ENCODE results near the gene SUPT3H. TPM values are rescaled to one million over a fixed set of nuclear protein-coding genes. Genes with fewer than 3 reads are reported as not detected.

Gene SUPT3H
- total and polyA plus RNA-seq, 2 donors (not counting 1 experiment from before 2014, with no cell fraction given): 5.5 to 12.4 TPM

- no peak for DNase-seq
- Mint-ChIP-seq H3K4me3 (no peak overlapping the region), H3K27ac (no peak overlapping the region), H3K27me3 (no peaks in the 10 kb centered on the region), H3K9me3 (ENCODE audit: insufficient read depth) (no peaks in the 10 kb centered on the region), H3K4me1 (no peaks in the 10 kb centered on the region)
- no peaks in the 10 kb centered on the region for H3K9me3 ChIP-seq (ENCODE audit: control extremely low read depth in 1 of 3, control insufficient read depth in 2 of 3, insufficient read depth in 1 of 3, low read length in 2 of 3)
- 60% methylated on average over 1 of the region's 5 CpGs for WGBS (ENCODE audit: insufficient coverage)
- TF ChIP-seq EZH2 (IDR thresholded peaks at IDR 0.05; ENCODE audit: borderline replicate concordance, insufficient read depth, low read depth, low read length, poor library complexity, severe bottlenecking): no peak
- ATAC-seq (ENCODE audit: low read depth): no peak
- POLR2A ChIA-PET: no interaction called here
- H2AFZ ChIP-seq (ENCODE audit: insufficient read depth, low read depth, low read length, poor library complexity, severe bottlenecking): no peak overlapping the region
- H3K36me3 ChIP-seq (replicated peaks in 1 of 2; ENCODE audit: control extremely low read depth in 1 of 2, control insufficient read depth in 1 of 2, extremely low read depth in 1 of 2, insufficient read depth in 2 of 2, low read length in 1 of 2): no peaks in the 10 kb centered on the region
- no peak overlapping the region for H3K27ac ChIP-seq (ENCODE audit: low read length in 2 of 2)
- H3K4me1 ChIP-seq (ENCODE audit: control insufficient read depth in 2 of 2, insufficient read depth in 2 of 2, low read length in 2 of 2): no peaks in the 10 kb centered on the region
- no peaks in the 10 kb centered on the region for H4K20me1 ChIP-seq (ENCODE audit: control insufficient read depth, insufficient read depth, low read length, poor library complexity, severe bottlenecking)
- intact Hi-C loops (cut with micrococcal nuclease): loop anchor here (5.0 kb wide), 1 partner anchor 836 kb away; no protein-coding TSS in a partner anchor
- H3K79me2 ChIP-seq (ENCODE audit: control insufficient read depth, insufficient read depth, low read length): no peaks in the 10 kb centered on the region
- no peak overlapping the region for H3K4me2 ChIP-seq (replicated peaks; ENCODE audit: low read depth, low read length, poor library complexity, severe bottlenecking)
- CTCF ChIA-PET: interaction anchor here (0.5 to 1.6 kb wide), 4 partner anchors 318 to 837 kb away, joined by 3 to 7 read pairs (median 3); no protein-coding TSS in a partner anchor
- no peak overlapping the region for H3K4me3 ChIP-seq (ENCODE audit: control extremely low read depth in 1 of 5, extremely low read depth in 1 of 5, insufficient read depth in 1 of 5, low read depth in 2 of 5, low read length in 4 of 5)
- H3K27me3 ChIP-seq (replicated peaks in 1 of 4; ENCODE audit: control extremely low read depth in 1 of 4, control insufficient read depth in 3 of 4, insufficient read depth in 4 of 4, low read length in 3 of 4): no peaks in the 10 kb centered on the region
- no peak overlapping the region for H3K9ac ChIP-seq (ENCODE audit: low read length)
Observed at GRCh38 chr6:45086360-45087084, 291.2 kb downstream of the SUPT3H start.

DNA sequence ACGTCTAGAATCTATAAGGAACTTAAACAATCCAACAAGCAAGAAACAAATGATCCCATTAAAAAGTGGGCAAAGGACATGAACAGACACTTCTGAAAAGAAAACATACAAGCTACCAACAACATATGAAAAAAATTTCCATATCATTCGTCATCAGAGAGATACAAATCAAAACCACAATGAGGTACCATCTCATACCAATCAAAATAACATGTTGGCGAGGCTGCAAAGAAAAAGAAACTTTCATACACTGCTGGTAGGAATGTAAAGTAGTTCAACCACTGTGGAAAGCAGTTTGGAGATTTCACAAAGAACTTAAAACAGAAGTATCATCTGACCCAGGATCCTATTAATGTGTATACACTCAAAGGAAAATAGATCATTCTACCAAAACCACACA, 293.5 kb downstream of the SUPT3H start:
- H3K27me3 ChIP-seq (replicated peaks in 1 of 4; ENCODE audit: control extremely low read depth in 1 of 4, control insufficient read depth in 3 of 4, insufficient read depth in 4 of 4, low read length in 3 of 4): no peaks in the 10 kb centered on the region
- H3K36me3 ChIP-seq (replicated peaks in 1 of 2; ENCODE audit: control extremely low read depth in 1 of 2, control insufficient read depth in 1 of 2, extremely low read depth in 1 of 2, insufficient read depth in 2 of 2, low read length in 1 of 2): no peaks in the 10 kb centered on the region
- CTCF ChIA-PET: no interaction called here
- H3K4me3 ChIP-seq (ENCODE audit: control extremely low read depth in 1 of 5, extremely low read depth in 1 of 5, insufficient read depth in 1 of 5, low read depth in 2 of 5, low read length in 4 of 5): no peak overlapping the region
- ATAC-seq (ENCODE audit: low read depth) (no peak), DNase-seq (no peak)
- no peak overlapping the region for H2AFZ ChIP-seq (ENCODE audit: insufficient read depth, low read depth, low read length, poor library complexity, severe bottlenecking)
- H4K20me1 ChIP-seq (ENCODE audit: control insufficient read depth, insufficient read depth, low read length, poor library complexity, severe bottlenecking): no peaks in the 10 kb centered on the region
- H3K4me3 Mint-ChIP-seq: no peak overlapping the region
- no peaks in the 10 kb centered on the region for H3K4me1 ChIP-seq (ENCODE audit: control insufficient read depth in 2 of 2, insufficient read depth in 2 of 2, low read length in 2 of 2)
- no peak overlapping the region for H3K27ac Mint-ChIP-seq
- H3K9me3 ChIP-seq (ENCODE audit: control extremely low read depth in 1 of 3, control insufficient read depth in 2 of 3, insufficient read depth in 1 of 3, low read length in 2 of 3): peaks cover 0 to 3% (median 1%) of the 10 kb centered on the region in 3 donors
- H3K9ac ChIP-seq (ENCODE audit: low read length): no peak overlapping the region
- peaks cover 3% of the 10 kb centered on the region for H3K9me3 Mint-ChIP-seq (ENCODE audit: insufficient read depth)
- no peak for TF ChIP-seq EZH2 (IDR thresholded peaks at IDR 0.05; ENCODE audit: borderline replicate concordance, insufficient read depth, low read depth, low read length, poor library complexity, severe bottlenecking)
- TF ChIP-seq, protein P1, sequence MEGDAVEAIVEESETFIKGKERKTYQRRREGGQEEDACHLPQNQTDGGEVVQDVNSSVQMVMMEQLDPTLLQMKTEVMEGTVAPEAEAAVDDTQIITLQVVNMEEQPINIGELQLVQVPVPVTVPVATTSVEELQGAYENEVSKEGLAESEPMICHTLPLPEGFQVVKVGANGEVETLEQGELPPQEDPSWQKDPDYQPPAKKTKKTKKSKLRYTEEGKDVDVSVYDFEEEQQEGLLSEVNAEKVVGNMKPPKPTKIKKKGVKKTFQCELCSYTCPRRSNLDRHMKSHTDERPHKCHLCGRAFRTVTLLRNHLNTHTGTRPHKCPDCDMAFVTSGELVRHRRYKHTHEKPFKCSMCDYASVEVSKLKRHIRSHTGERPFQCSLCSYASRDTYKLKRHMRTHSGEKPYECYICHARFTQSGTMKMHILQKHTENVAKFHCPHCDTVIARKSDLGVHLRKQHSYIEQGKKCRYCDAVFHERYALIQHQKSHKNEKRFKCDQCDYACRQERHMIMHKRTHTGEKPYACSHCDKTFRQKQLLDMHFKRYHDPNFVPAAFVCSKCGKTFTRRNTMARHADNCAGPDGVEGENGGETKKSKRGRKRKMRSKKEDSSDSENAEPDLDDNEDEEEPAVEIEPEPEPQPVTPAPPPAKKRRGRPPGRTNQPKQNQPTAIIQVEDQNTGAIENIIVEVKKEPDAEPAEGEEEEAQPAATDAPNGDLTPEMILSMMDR (IDR thresholded peaks at IDR 0.05): no peak
- POLR2A ChIA-PET: no interaction called here
- H3K27ac ChIP-seq (ENCODE audit: low read length in 2 of 2): no peak overlapping the region
- no peaks in the 10 kb centered on the region for H3K79me2 ChIP-seq (ENCODE audit: control insufficient read depth, insufficient read depth, low read length)
- H3K27me3 Mint-ChIP-seq: no peaks in the 10 kb centered on the region
- H3K4me1 Mint-ChIP-seq: no peaks in the 10 kb centered on the region
- 80% methylated on average over 2 of the region's 3 CpGs for WGBS (ENCODE audit: insufficient coverage)
- H3K4me2 ChIP-seq (replicated peaks; ENCODE audit: low read depth, low read length, poor library complexity, severe bottlenecking): no peak overlapping the region
- intact Hi-C loops (cut with micrococcal nuclease): no loop called here

Data from B cell (primary cell).